Hepatocyte (in vitro differentiated cells): ENCODE data around the gene NPC2.

Source experiments
- CTCF ChIP-seq: fragments of 200-600 bp; sonication (generic); IDR thresholded peaks from 2 replicates; pipeline ENCODE4 v1.5.1; 2016; ENCODE audit warnings: antibody characterized with exemption, mild to moderate bottlenecking; ENCODE audit not compliant: poor library complexity
- EZH2 ChIP-seq: fragments of 200-600 bp; sonication (generic); IDR thresholded peaks from 2 replicates; pipeline ENCODE4 v1.6.1; 2016; ENCODE audit warnings: antibody characterized with exemption, mild to moderate bottlenecking, borderline replicate concordance
- EZH2phosphoT487 ChIP-seq: fragments of 200-600 bp; sonication (generic); IDR thresholded peaks from one replicate; pipeline ENCODE4 v1.6.1; 2018; ENCODE audit warnings: antibody characterized with exemption, mild to moderate bottlenecking, low read depth, moderate library complexity; ENCODE audit not compliant: unreplicated experiment, severe bottlenecking

- no peak for TF ChIP-seq EZH2
- no peak for TF ChIP-seq CTCF
- no peak for TF ChIP-seq EZH2phosphoT487
These were observed 2.3 kb upstream of the NPC2 start for GRCh38 chr14:74495356-74495755.
